Stimulated activated CD8-positive, alpha-beta memory T cell treated with anti-CD3 and anti-CD28 coated beads, Interleukin-15, amount 100 ng/mL, for 1 hour (primary cell): ENCODE measurements around the gene C2orf68.
"Not testable (repeated sequence)": the region's sequence is repeated elsewhere in the genome, so short reads cannot be mapped to it uniquely, and the experiment has no call there.

ENCODE experiments used
- DNase-seq: peaks from one replicate; pipeline ENCODE4 v3.0.0-alpha.2; 2020; ENCODE audit warnings: low read depth

The C2orf68 gene, protein sequence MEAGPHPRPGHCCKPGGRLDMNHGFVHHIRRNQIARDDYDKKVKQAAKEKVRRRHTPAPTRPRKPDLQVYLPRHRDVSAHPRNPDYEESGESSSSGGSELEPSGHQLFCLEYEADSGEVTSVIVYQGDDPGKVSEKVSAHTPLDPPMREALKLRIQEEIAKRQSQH

DNA sequence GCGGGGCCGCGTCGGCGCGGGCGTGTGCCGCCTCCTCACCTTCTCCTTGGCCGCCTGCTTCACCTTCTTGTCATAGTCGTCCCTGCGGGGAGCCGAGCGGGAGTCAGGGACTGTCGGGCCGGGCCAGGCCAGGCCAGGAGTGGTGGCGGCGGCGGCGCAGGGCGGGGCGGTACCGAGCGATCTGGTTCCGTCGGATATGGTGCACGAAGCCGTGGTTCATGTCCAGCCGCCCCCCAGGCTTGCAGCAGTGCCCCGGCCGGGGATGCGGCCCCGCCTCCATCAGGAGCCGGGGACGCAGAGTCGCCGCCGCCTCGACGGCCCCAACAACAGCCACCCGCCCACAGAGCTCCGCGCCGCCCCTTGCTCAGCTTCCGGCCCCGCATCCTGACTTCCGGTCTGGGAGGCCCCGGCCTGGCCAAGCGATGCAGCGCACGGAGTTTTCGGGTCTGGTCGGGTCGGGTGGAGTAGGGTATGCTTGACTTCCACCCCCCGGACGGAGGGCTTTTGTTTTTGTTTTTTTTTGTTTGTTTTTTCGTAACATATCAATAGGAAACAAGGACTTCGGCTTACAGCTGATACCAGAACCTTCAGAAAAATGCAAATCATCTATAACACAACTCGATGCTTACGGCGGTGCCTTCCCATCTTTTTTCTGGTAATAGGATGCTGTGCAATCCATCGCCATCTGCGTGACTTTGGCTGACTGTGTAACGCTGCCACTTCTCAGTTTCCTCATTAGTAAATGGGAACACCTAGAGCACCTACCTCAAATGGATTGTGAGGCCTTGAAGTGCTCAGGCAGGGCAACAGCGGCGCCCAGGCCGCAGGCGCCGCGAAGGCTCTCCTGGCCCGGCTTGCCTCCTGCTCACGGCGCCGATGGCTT lies at the start of gene C2orf68:
TSS of gene C2orf68 (minus strand) at position 362 of the 883 bp plus-strand sequence. CDS start at position 280, 82 bp downstream.
- peak; percentile 62 for DNase-seq

DNA sequence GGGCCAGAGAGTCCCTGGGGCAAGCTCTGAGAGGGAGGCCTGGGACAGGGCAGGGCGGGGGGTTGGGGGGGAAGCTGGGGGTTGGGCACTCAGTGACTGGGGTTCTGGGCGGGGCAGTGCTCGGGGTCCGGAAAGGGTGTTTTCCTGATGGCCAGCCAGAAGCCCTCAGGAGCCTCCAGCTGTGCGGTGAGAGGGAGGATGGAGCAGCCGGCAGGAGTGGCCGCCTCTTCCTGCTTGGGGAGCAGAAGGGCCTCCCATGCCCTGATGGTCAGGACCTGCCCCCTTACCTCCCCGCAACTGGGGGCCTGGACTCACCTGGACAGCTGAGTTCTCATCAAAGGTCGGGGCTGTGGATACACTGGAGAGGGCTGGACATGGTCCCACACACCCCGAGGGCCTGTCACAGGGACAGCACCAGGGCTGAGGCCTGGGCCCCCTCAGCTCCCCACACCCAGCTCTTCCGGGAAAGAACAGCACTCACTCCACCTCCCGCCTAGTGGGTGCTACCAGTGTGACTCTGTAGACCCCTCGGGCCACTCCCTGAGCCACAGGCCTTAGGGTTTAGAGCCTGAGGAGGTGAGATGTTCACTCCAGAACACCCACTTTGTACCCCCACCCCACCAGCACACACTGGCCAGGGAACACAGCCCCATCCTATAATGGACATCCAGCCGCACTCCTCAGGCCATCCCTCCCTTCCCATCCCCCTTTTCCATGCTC lies 49.4 kb upstream of the C2orf68 start:
- DNase-seq: no peak

DNA sequence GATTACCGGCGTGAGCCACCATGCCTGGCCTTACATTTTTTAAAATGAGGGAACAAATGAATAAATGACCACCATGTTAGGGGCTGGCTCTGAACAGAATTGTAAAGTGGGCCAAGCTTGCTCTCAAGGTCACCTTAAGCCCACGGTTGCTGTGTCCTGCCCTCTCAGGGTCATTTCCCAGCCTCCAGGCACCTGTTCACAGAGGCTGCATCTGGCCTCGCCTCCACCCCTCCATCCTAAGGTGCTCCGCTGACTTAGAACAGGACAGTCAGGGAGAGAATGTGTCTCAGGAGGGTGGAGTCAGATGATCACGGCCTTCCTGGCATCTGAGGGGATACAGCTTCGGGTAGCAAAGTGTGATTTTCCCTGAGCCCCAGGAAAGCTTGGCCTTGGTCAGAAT lies 48.9 kb upstream of the C2orf68 start:
- no peak for DNase-seq

DNA sequence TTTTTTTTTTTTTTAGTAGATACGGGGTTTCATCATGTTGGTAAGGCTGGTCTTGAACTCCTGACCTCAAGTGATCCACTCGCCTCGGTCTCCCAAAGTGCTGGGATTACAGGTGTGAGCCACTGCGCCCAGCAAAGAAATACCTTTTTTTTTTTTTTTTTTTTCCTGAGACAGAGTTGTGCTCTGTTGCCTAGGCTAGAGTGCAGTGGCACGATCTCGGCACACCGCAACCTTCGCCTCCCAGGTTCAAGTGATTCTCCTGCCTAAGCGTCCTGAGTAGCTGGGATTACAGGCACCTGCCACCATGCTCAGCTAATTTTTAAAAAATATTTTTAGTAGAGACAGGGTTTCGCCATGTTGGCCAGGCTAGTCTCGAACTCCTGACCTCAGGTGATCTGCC lies 48.4 kb upstream of the C2orf68 start:
- not testable (repeated sequence) for DNase-seq

DNA sequence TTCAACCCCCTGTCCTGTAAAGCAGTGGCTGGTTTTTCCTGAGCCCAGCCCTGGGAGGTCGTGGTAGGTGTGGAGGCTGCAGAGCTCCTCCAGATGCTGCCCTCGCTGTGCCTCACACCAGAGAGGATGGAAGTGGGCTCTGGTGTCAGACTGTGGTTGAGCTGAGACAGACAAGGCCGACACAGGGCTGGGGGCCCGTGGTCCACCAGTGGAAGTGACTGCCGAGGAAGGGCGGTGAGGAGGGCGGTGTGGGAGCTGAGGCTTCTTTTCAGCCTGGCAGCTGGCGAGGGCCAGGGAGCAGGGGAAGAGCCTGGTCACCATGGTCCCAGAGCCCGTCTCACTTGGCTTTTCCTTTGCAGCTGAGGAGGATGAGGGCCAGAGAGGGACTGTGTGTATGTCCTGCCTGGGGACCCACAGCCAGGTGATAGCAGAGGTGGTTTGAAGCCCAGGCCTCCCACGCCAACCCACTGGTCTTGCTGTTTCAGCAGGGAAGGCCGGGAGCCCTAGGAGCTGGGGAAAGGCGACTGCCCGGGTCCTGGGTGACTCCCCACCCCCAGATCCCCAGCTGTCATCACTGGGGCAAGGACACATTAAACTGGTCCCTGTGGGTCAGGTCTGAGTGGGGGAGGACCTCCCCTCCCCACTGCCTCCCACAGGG lies 47.6 kb upstream of the C2orf68 start:
- DNase-seq: no peak

DNA sequence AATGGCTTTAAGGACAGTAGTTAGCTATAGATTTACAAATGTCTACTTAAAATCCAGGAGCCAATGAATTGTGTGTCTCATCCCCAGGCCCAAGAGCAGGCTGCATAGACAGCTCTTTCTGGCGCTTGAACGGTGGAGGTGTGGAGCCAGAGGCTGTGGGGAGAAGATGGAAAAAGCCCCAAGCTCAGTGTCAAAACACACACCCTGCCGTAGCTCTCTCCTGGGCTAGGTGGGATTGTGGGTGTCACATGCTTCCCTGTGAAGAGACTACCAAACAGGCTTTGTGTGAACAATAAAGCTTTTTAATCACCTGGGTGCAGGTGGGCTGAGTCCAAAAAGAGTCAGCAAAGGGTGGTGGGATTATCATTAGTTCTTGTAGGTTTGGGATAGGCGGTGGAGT lies 45.5 kb upstream of the C2orf68 start:
- DNase-seq: not testable (repeated sequence)

DNA sequence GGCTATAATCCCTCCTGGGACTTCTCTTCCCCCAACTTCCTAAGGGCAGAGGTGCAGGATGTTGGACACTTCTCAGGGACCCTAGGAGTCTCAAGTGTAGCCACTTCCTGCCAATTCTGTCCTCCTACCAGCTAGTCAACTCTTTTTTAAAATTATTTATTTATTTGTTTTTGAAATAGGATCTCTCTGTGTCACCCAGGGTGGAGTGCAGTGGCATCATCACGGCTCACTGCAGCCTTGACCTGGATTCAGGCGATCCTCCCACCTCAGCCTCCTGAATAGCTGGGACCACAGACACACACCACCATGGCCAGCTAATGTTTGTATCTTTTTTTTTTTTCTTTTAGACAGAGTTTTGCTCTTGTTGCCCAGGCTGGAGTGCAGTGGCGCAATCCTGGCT lies 44.6 kb upstream of the C2orf68 start:
- DNase-seq: no peak

DNA sequence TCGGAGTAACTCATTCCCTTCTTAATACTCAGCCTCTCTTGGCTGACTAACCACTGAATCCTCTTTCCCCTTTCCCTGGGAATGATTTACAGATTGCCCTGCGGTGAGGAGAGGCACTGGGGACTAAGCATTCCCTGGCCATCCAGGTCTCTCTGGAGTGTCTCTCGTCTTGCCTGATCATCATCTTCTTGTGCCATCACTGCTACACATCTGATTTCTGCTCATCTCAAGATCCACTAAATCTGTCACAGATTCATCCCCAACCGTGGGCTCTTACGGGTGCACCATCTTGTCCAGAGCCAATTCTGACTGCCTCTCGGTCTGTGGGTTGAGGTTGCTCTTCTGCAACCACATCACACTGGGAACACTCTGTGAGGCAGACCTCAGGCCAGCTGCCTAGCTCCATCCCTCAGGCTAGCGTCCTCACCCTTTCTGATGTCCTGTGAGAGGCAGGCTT lies 44.1 kb upstream of the C2orf68 start:
- DNase-seq: no peak

DNA sequence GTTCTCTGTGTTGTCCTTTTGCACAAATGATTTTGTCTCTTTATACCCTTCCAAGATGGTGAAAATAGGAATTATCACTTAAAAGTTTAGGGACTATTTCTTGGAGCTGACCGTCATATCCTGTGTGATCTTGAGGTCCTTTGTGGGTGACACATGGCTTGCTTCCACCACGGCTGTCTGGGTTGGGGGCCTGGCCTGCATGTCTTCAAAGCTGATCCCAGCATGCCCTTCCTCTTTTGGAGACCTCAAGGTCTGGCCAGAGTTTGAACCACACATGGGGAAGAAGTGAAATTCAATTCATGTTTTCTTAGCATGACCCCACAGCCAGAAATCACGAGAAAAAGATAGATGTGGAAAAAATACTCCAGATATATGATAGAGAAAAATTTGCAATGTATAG lies 42.1 kb upstream of the C2orf68 start:
- DNase-seq: no peak

DNA sequence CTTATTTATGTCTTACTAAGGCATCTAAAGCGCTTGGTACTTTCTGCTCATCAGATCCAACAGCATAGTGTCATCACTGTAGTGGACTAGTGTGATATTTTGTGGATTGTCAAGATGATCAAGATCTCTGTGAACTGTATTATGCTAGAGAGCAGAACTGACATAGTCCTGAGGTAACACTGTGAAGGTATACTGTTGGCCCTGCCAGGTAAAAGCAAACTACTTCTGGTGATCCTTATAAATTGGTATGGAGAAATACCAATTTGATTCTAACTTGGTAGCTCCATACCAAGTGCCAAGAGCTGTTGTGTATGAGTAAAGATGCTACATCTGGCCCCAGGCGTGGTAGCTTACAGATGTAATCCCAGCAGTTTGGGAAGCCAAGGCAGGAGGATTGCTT lies 40.2 kb upstream of the C2orf68 start:
- no peak for DNase-seq

DNA sequence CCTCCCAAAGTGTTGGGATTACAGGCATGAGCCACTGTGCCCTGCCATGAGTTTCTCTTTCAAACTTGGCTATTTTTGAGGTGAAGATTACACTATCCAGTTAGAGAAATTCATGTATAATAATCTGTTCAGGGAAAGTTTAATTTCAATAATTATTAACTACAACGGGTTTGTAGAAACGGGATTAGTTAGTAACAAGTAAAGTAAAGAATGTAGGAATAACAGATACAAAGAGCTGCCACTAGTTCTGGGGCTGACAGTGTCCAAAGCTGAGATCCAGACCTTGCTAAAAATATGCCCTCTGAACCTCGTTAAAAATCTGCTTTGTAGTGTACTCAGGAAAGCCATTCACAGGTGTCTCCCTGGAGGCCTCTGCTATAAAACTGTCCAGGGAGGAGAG lies 39.2 kb upstream of the C2orf68 start:
- no peak for DNase-seq

DNA sequence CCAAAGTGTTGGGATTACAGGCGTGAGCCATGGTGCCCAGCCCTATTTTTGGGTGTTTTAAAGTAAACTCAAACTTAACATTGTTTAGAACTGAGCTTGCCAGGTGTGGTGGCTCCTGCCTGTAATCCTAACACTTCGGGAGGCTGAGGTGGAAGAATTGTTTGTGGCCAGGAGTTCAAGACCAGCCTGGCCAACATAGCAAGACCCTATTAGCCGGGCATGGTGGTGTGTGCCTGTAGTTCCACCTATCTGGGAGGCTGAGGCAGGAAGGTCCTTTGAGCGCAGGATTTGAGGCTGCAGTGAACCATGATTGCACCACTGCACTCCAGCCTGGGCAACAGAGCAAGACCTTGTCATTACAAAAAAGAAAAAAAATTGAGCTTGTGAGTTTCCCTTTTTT lies 38.6 kb upstream of the C2orf68 start:
- no peak for DNase-seq

DNA sequence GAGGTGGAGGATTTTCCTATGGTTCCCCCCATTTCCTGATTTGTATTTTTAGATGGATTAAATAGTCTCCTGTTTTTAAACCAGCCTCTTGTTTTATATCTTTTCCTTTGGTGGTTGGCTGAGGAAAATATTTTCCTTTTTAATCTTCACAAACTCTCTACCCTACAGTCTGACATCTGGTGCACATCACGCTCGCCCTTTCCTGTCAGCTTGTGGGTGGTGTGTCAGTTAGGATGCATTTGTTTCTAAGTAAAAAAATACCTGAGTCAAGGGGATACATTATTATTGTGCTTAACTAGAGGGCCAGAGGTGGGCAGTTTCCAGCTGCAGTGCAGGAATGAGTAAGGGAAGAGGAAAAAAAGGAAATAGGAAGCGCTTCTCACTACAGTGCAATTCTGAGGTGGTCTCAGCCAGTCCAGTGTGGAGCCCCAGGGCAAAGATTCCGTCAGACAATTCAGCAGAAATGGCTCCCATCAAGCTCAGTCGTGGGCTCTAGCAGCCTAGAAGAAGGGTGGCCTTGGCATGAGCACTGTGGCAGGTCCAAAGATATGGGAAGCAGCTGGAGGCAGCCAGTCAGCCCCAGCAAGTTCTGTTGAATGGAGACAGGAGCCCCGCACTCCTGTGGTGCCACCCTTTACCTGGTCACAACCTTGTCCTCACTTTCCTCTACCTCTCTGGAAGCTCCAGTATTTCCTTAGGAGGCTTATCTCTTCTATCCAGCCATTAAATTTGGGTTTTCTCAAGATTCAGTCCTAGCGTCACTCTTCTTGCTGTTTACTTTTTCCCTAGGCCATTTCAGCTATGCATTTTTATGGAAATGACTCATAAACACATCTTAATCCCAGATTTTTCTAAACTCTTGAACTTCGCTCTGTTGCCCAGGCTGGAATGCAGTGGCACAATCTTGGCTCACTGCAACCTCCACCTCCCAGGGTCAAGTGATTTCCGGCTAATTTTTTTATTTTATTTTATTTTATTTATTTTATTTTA lies 37.6 kb upstream of the C2orf68 start:
- no peak for DNase-seq

DNA sequence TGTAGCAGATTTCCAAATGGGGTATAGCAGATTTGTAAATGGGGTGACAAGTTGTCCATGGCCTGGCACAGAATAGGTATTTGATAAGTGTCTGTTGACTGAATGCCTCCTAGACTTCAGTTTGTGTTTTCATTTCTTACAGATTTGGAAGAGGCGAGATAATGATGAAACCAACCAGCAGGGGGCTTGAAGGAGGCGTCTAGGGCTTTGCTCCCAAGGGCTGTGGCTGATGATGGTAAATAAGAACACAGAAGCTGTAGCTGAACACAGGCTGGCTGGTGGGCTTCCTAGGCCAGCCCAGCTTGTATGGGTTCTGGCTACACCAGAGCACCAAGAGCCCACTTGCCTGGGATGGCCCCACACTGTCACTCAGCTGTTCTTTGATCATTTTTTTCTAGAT lies 36.8 kb upstream of the C2orf68 start:
- DNase-seq: no peak

DNA sequence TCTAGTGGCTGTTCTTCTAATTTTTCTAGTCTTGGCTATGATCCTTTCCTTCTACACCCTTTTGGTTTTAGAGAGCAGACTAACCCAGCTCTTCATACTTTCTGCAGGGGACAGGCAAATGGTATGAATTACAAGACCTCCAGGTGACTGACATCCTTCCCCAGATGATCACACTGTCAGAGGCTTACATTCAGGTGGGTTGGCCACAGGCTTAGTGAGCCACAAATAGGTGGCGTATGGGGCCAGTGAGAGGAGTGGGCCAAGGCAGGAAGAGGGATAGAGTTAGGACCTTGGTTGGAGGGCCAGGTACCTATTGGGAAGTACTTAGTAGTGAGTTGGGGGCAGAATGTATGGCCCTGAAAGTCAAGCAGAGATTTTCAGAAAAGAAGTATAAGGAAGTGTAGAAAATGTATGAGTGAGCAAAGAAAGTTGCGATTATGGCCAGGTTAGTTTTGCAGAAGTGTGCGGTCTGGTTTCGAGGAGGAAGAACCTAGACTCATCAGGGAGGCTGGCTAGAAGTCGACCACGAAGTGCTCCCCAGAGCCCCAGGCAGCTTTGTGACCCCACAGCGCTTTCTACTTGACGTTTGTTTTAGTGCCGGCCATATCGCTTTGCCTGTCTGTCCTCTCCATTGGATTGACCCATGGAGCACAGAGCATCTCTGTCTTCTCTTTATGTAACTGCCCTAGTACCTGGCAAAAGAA lies 36.1 kb upstream of the C2orf68 start:
- no peak for DNase-seq

DNA sequence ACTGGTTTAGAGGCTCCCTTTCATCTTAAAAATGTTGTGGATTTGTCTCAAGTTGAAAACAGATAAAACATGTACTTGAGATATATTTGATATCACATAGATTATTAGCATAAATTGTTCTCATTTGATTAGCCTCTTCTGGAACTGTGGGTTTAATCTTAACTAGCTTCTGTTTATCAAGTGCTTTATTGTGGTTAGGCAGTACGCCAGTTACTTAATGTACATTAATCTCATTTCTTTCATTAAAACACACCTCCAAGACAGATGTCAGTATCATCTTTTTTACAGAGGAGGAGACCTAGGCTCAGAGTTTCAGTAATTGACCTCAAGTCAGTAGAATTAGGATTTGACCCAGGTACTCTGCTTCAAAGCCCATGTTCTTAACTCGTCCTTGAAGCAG lies 34.3 kb upstream of the C2orf68 start:
- DNase-seq: no peak

DNA sequence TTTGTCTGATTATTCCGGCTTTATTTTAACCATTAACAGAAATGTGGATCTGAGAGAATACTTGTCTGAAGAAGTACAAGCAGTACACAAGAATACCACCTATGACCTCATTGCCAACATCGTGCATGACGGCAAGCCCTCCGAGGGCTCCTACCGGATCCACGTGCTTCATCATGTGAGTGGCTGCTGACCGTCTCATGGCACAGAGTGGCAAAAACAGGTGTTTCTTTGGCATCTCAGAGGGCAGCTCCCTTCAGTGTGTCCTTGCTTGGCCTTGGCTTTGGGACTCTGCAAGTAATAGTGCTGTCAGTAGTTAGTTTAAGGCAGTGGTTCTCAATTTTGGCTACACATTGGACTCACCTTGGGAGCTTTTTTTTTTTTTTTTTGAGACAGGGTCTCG lies 33.0 kb upstream of the C2orf68 start:
- DNase-seq: no peak

DNA sequence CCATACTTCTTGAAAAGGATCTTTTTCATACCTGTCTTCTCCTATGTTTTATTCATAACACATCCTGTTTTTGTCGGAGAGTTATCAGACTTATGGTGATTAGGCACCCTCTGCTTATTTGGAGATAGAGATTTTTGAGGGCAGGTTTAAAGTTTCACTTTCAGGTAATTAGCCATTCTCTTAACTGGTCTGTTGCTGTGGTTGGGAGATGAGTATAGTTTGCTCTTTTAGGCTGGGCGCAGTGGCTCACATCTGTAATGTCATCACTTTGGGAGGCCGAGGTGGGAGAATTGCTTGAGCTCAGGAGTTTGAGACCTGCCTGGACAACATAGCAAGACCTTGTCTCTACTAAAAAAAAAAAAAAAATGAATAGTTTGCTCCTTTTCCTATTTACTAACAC lies 30.9 kb upstream of the C2orf68 start:
- DNase-seq: no peak

DNA sequence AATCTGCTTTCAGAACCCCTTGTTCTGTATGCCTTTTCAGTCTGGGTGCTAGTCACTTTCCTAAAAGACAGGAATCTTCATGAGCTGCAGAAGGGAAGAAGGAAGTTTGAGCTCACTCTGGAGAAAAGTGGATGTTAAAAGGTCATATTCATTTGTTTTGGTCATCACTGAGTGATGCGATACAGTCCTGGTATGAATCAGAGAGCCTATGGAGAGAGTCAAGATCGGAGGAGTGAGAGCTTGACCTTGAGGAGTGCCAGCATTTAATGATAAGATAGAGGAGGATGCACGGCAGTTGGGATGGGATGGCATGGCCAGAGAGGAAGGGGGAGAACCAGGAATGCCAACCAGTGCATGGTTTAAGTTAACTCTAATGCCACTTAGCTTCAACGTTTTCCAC lies 23.8 kb upstream of the C2orf68 start:
- DNase-seq: no peak

DNA sequence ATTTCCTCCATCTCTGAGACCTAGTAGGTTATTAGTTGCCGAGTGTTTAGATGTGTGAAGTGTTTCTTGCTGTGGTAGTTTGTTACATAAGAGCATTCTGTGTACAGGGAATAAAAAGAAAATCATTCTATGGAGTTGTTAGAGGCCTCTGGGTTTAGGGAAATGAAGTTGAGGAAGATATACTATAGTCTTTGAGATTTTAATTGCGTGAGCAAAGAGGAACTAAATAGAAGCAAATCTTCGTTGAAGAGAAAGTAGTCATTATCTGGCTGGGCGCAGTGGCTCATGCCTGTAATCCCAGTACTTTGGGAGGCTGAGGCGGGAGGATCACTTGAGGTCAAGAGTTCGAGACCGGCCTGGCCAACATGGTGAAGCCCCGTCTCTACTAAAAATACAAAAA lies 23.1 kb upstream of the C2orf68 start:
- no peak for DNase-seq

DNA sequence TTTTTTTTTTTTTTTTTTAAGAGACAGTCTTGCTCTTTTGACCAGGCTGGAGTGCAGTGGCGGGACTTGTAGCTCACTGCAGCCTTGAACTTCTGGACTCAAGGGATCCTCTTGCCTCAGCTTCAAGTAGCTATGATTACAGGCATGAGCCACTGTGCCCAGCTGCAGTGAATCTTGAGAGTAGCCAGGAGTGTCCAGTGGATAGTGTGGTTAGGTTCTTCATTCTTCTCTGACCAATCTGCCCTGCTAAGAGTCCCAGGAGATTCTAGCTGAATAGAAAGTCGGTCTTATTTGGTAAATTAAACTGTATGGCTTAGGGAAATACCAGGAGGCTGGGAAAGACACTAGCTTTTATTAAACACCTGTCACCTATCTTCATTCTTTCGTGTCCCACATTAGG lies 19.4 kb upstream of the C2orf68 start:
- no peak for DNase-seq
